Measurements from ENCODE around the gene URAD.

The URAD gene

GRCh38 chr13:27954406-27954851 is 34.1 kb downstream of the URAD start:
- no peak for DNase-seq

- DNase-seq = peak; percentile 40
These were observed 34.7 kb downstream of the URAD start for GRCh38 chr13:27953676-27954405.

GRCh38 chr13:27952876-27953675 is 35.4 kb downstream of the URAD start:
- no peak for DNase-seq

- DNase-seq = no peak
These were observed 45.5 kb downstream of the URAD start for GRCh38 chr13:27942972-27943371.

- no peak for DNase-seq
These were observed 54.7 kb downstream of the URAD start for GRCh38 chr13:27933580-27934328.

GRCh38 chr13:27933118-27933517 is 55.4 kb downstream of the URAD start:
- DNase-seq = no peak

GRCh38 chr13:27929868-27930267 is 58.6 kb downstream of the URAD start:
- DNase-seq = no peak

GRCh38 chr13:27928805-27929753 is 59.4 kb downstream of the URAD start:
- DNase-seq = no peak

- DNase-seq = no peak
These were observed 60.1 kb downstream of the URAD start for GRCh38 chr13:27928353-27928804.

All from activated gamma-delta T cell treated with Interleukin-2 at 50 U/mL for 16 hours (primary cell).